Muscle layer of duodenum (tissue), 2 donors: Measurements from ENCODE around the gene TFF3.

Experiments used
- H3K27ac ChIP-seq: one replicate; pipeline ENCODE4 v1.7.0; 2013; ENCODE audit warnings: mild to moderate bottlenecking, low read length
- H3K27me3 ChIP-seq: one replicate; pipeline ENCODE4 v1.7.0; 2013; ENCODE audit warnings: low read depth, mild to moderate bottlenecking, control low read depth, low read length
- H3K36me3 ChIP-seq, 2 donors: one replicate each; pipeline ENCODE4 v1.7.0; 2013; ENCODE audit warnings: low read length in 2 of 2, control low read depth in 1 of 2, mild to moderate bottlenecking in 1 of 2; ENCODE audit not compliant: insufficient read depth in 2 of 2, control insufficient read depth in 1 of 2
- H3K4me1 ChIP-seq, 2 donors: one replicate each; pipeline ENCODE4 v1.7.0; 2013; ENCODE audit warnings: low read length in 2 of 2, mild to moderate bottlenecking in 2 of 2, control low read depth in 1 of 2, moderate library complexity in 1 of 2; ENCODE audit not compliant: insufficient read depth in 2 of 2, control insufficient read depth in 1 of 2
- H3K4me3 ChIP-seq, 2 donors: one replicate each; pipeline ENCODE4 v1.7.0; 2013; ENCODE audit warnings: low read length in 2 of 2, low read depth in 1 of 2, mild to moderate bottlenecking in 1 of 2
- H3K9me3 ChIP-seq, 2 donors: one replicate each; pipeline ENCODE4 v1.7.0; 2013; ENCODE audit warnings: low read length in 2 of 2, control low read depth in 1 of 2, mild to moderate bottlenecking in 1 of 2; ENCODE audit not compliant: control insufficient read depth in 1 of 2
- donor health status: healthy.

Gene TFF3

GRCh38 chr21:42291751-42292562, 23.3 kb downstream of the TFF3 start:
- H3K27me3 ChIP-seq = no peaks in the 10 kb centered on the region
- no peaks in the 10 kb centered on the region for H3K9me3 ChIP-seq
- peaks cover 11 to 46% of the 10 kb centered on the region in 2 donors for H3K36me3 ChIP-seq
- no peak overlapping the region for H3K27ac ChIP-seq
- no peaks in the 10 kb centered on the region for H3K4me1 ChIP-seq
- no peak overlapping the region for H3K4me3 ChIP-seq

GRCh38 chr21:42291003-42291750, 24.0 kb downstream of the TFF3 start:
- H3K27ac ChIP-seq = no peak overlapping the region
- no peak overlapping the region for H3K4me3 ChIP-seq
- H3K9me3 ChIP-seq = no peaks in the 10 kb centered on the region
- no peaks in the 10 kb centered on the region for H3K27me3 ChIP-seq
- peaks cover 11 to 52% of the 10 kb centered on the region in 2 donors for H3K36me3 ChIP-seq
- no peaks in the 10 kb centered on the region for H3K4me1 ChIP-seq

GRCh38 chr21:42290505-42290904, 24.7 kb downstream of the TFF3 start:
- peaks cover 11 to 56% of the 10 kb centered on the region in 2 donors for H3K36me3 ChIP-seq
- no peaks in the 10 kb centered on the region for H3K4me1 ChIP-seq
- no peaks in the 10 kb centered on the region for H3K27me3 ChIP-seq
- no peaks in the 10 kb centered on the region for H3K9me3 ChIP-seq
- H3K4me3 ChIP-seq = no peak overlapping the region
- H3K27ac ChIP-seq = no peak overlapping the region

GRCh38 chr21:42289926-42290325, 25.3 kb downstream of the TFF3 start:
- Histone ChIP-seq H3K36me3 (peaks cover 11 to 55% of the 10 kb centered on the region in 2 donors), H3K27me3 (no peaks in the 10 kb centered on the region), H3K27ac (no peak overlapping the region), H3K9me3 (no peaks in the 10 kb centered on the region), H3K4me1 (no peaks in the 10 kb centered on the region), H3K4me3 (no peak overlapping the region)

- Histone ChIP-seq H3K27ac (no peak overlapping the region), H3K4me1 (no peaks in the 10 kb centered on the region), H3K4me3 (no peak overlapping the region), H3K36me3 (peaks cover 11 to 56% of the 10 kb centered on the region in 2 donors), H3K9me3 (no peaks in the 10 kb centered on the region), H3K27me3 (no peaks in the 10 kb centered on the region)
These were observed 26.2 kb downstream of the TFF3 start for GRCh38 chr21:42288962-42289361.

- H3K27ac ChIP-seq = no peak overlapping the region
- no peaks in the 10 kb centered on the region for H3K27me3 ChIP-seq
- peaks cover 6 to 66% of the 10 kb centered on the region in 2 donors for H3K36me3 ChIP-seq
These were observed 27.8 kb downstream of the TFF3 start for GRCh38 chr21:42287193-42288083.

GRCh38 chr21:42286416-42286815, 28.8 kb downstream of the TFF3 start:
- Histone ChIP-seq H3K27me3 (no peaks in the 10 kb centered on the region), H3K36me3 (peaks cover 6 to 66% of the 10 kb centered on the region in 2 donors), H3K4me1 (no peaks in the 10 kb centered on the region), H3K27ac (no peak overlapping the region), H3K4me3 (no peak overlapping the region), H3K9me3 (no peaks in the 10 kb centered on the region)

More at GRCh38 chr21:42287193-42288083, 27.8 kb downstream of the TFF3 start:
- no peaks in the 10 kb centered on the region for H3K4me1 ChIP-seq
- no peaks in the 10 kb centered on the region for H3K9me3 ChIP-seq
- H3K4me3 ChIP-seq = no peak overlapping the region

GRCh38 chr21:42285569-42286245, 29.5 kb downstream of the TFF3 start:
- Histone ChIP-seq H3K9me3 (no peaks in the 10 kb centered on the region), H3K27ac (no peak overlapping the region), H3K27me3 (no peaks in the 10 kb centered on the region), H3K4me1 (no peaks in the 10 kb centered on the region), H3K36me3 (peaks cover 6 to 70% of the 10 kb centered on the region in 2 donors), H3K4me3 (no peak overlapping the region)

GRCh38 chr21:42282715-42283114, 32.5 kb downstream of the TFF3 start:
- H3K36me3 ChIP-seq = peaks cover 0 to 59% of the 10 kb centered on the region in 2 donors
- H3K4me3 ChIP-seq = no peak overlapping the region
- H3K9me3 ChIP-seq = no peaks in the 10 kb centered on the region
- H3K27ac ChIP-seq = no peak overlapping the region
- H3K27me3 ChIP-seq = no peaks in the 10 kb centered on the region
- no peaks in the 10 kb centered on the region for H3K4me1 ChIP-seq

GRCh38 chr21:42282021-42282420, 33.2 kb downstream of the TFF3 start:
- no peaks in the 10 kb centered on the region for H3K27me3 ChIP-seq
- H3K9me3 ChIP-seq = no peaks in the 10 kb centered on the region
- peaks cover 0 to 54% of the 10 kb centered on the region in 2 donors for H3K36me3 ChIP-seq
- H3K4me3 ChIP-seq = no peak overlapping the region
- H3K27ac ChIP-seq = no peak overlapping the region
- no peaks in the 10 kb centered on the region for H3K4me1 ChIP-seq
